HCT116 (cell line): ENCODE data around the gene ITGA7.

Source experiments
- CTCF ChIP-seq, 3 experiments: fragments of 200-600 bp in 1 of 3; sonication (generic) in 1 of 3; IDR thresholded peaks in 2 of 3; conservative IDR thresholded peaks in 1 of 3; 2 replicates each; pipeline ENCODE4 v1.5.1; 2012 to 2017; ENCODE audit warnings: low read depth in 2 of 3, low read length in 2 of 3, antibody characterized with exemption in 1 of 3, borderline replicate concordance in 1 of 3, control low read depth in 1 of 3, mild to moderate bottlenecking in 1 of 3, mixed read lengths in 1 of 3, mixed run types in 1 of 3, moderate library complexity in 1 of 3; ENCODE audit not compliant: insufficient read depth in 1 of 3
- EZH2phosphoT487 ChIP-seq: fragments of 200-600 bp; IDR thresholded peaks from 2 replicates; pipeline ENCODE4 v1.6.1; 2018; ENCODE audit warnings: antibody characterized with exemption, borderline replicate concordance
- FOSL1 ChIP-seq: IDR thresholded peaks from 2 replicates; pipeline ENCODE4 v1.6.1; 2012; ENCODE audit warnings: low read depth
- MAX ChIP-seq: IDR thresholded peaks from 2 replicates; pipeline ENCODE4 v1.6.1; 2012
- POLR2A ChIP-seq: IDR thresholded peaks from 2 replicates; pipeline ENCODE4 v1.7.0; 2011; ENCODE audit warnings: borderline replicate concordance; ENCODE audit not compliant: insufficient read depth, insufficient read length; ENCODE audit errors: extremely low read depth
- POLR2AphosphoS5 ChIP-seq: IDR thresholded peaks from 2 replicates; pipeline ENCODE4 v1.6.1; 2011; ENCODE audit warnings: mild to moderate bottlenecking, low read depth, low read length, moderate library complexity
- RAD21 ChIP-seq: IDR thresholded peaks from 2 replicates; pipeline ENCODE4 v1.6.1; 2012; ENCODE audit warnings: low read depth, mild to moderate bottlenecking
- REST ChIP-seq: IDR thresholded peaks from 2 replicates; pipeline ENCODE4 v1.6.1; 2012; ENCODE audit warnings: low read depth
- SIN3A ChIP-seq: IDR thresholded peaks from 2 replicates; pipeline ENCODE4 v1.6.1; 2012; ENCODE audit warnings: low read depth
- TCF7L2 ChIP-seq: IDR thresholded peaks from 2 replicates; pipeline ENCODE4 v1.7.0; 2011; ENCODE audit warnings: borderline replicate concordance, inconsistent platforms; ENCODE audit not compliant: insufficient read depth, insufficient read length; ENCODE audit errors: extremely low read depth
- ZBTB33 ChIP-seq: IDR thresholded peaks from 2 replicates; pipeline ENCODE4 v1.6.1; 2011; ENCODE audit warnings: mild to moderate bottlenecking, low read length, moderate library complexity; ENCODE audit not compliant: insufficient replicate concordance; ENCODE audit errors: extremely low read depth

GRCh38 chr12:55664826-55665225 lies 42.9 kb downstream of the ITGA7 start:
- TF ChIP-seq SIN3A (no peak), CTCF (IDR thresholded peaks at IDR 0.05 in 2 of 3, conservative IDR thresholded peaks at IDR 0.05 in 1 of 3; ENCODE audit: borderline replicate concordance in 1 of 3, insufficient read depth in 1 of 3, low read depth in 2 of 3, low read length in 2 of 3) (no peak), FOSL1 (no peak), POLR2AphosphoS5 (no peak), EZH2phosphoT487 (no peak), MAX (no peak), ZBTB33 (no peak), RAD21 (no peak), REST (no peak), TCF7L2 (no peak), POLR2A (no peak)
